CD4-positive, alpha-beta memory T cell (primary cell): Measurements from ENCODE around the gene FIG4. TPM values are rescaled to one million over a fixed set of nuclear protein-coding genes. Genes with fewer than 3 reads are reported as not detected.

ENCODE experiments used
- CTCF ChIA-PET: fragments of 350-600 bp; sonication (Branson Sonifier 250); formaldehyde crosslinking; loops from one replicate; lab custom pipeline; 2021; ENCODE audit warnings: inconsistent platforms; ENCODE audit not compliant: partially characterized antibody; lab: Charles Lee
- POLR2A ChIA-PET: fragments of 350-600 bp; sonication (Branson Sonifier 250); formaldehyde crosslinking; loops from one replicate; lab custom pipeline; 2021; ENCODE audit not compliant: partially characterized antibody; lab: Charles Lee
- DNase-seq, 5 donors: peaks; one replicate each; pipeline versions ENCODE4 v3.0.0 to v3.0.0-alpha.2; 2020 to 2022; ENCODE audit warnings: mixed read lengths in 1 of 5
- H3K27ac ChIP-seq: one replicate; pipeline ENCODE4 v1.7.0; 2013; ENCODE audit warnings: low read depth, low read length
- H3K27me3 ChIP-seq: 2 replicates; pipeline ENCODE4 v1.7.0; 2013; ENCODE audit warnings: mild to moderate bottlenecking, low read length, moderate library complexity; ENCODE audit not compliant: insufficient read depth
- H3K36me3 ChIP-seq: 2 replicates; pipeline ENCODE4 v1.7.0; 2013; ENCODE audit warnings: mild to moderate bottlenecking, low read length, moderate library complexity; ENCODE audit not compliant: insufficient read depth
- H3K4me1 ChIP-seq: 2 replicates; pipeline ENCODE4 v1.7.0; 2013; ENCODE audit warnings: mild to moderate bottlenecking, low read length, moderate library complexity; ENCODE audit not compliant: insufficient read depth
- H3K4me3 ChIP-seq, 2 donors: one replicate each; pipeline ENCODE4 v1.7.0; 2013; ENCODE audit warnings: low read length in 2 of 2, mild to moderate bottlenecking in 1 of 2
- H3K9me3 ChIP-seq, 2 donors: one replicate each; pipeline ENCODE4 v1.7.0; 2013; ENCODE audit warnings: low read length in 2 of 2, control low read depth in 1 of 2; ENCODE audit not compliant: control insufficient read depth in 1 of 2
- H3K27ac Mint-ChIP-seq, 7 donors: one replicate each; pipeline ENCODE4 v1.8.0; 2020 to 2021; ENCODE audit warnings: mixed read lengths in 7 of 7, mild to moderate bottlenecking in 6 of 7, inconsistent platforms in 3 of 7, moderate library complexity in 3 of 7
- H3K27me3 Mint-ChIP-seq, 2 donors: one replicate each; pipeline ENCODE4 v1.8.0; 2020 to 2021; ENCODE audit warnings: mixed read lengths in 2 of 2
- H3K36me3 Mint-ChIP-seq, 2 donors: one replicate each; pipeline ENCODE4 v1.8.0; 2020 to 2021; ENCODE audit warnings: mixed read lengths in 2 of 2, inconsistent platforms in 1 of 2, mild to moderate bottlenecking in 1 of 2
- H3K4me1 Mint-ChIP-seq, 4 donors: one replicate each; pipeline ENCODE4 v1.8.0; 2020 to 2021; ENCODE audit warnings: mixed read lengths in 4 of 4, mild to moderate bottlenecking in 1 of 4
- H3K4me3 Mint-ChIP-seq, 8 donors: one replicate each; pipeline ENCODE4 v1.8.0; 2020 to 2021; ENCODE audit warnings: mixed read lengths in 8 of 8, mild to moderate bottlenecking in 7 of 8, moderate library complexity in 6 of 8, inconsistent platforms in 3 of 8
- H3K9me3 Mint-ChIP-seq, 8 donors: one replicate each; pipeline ENCODE4 v1.8.0; 2020 to 2021; ENCODE audit warnings: mixed read lengths in 8 of 8, mild to moderate bottlenecking in 5 of 8, inconsistent platforms in 3 of 8, moderate library complexity in 1 of 8
- intact Hi-C: fragments of 100-400 bp; cut with micrococcal nuclease; formaldehyde crosslinking; loops from one replicate; pipeline ENCODE4 v1.15.1; 2023
- polyA plus RNA-seq, 2 donors: library from polyadenylated mRNA; unstranded; fragments of 300-500 nt; fragmentation: Illumina TruSeq; gene quantifications; one replicate each; pipeline ENCODE4 v1.2.3, GENCODE V29; 2021
- total RNA-seq, 2 experiments: library from RNA; stranded (reverse); gene quantifications; one replicate each; pipeline ENCODE4 v1.2.3, GENCODE V29; 2021

FIG4 gene
- total and polyA plus RNA-seq, 4 experiments from 2014 or later, result 14.4 to 28.5 (median 15.6) TPM

GRCh38 chr6:109870089-109870410, 179.0 kb downstream of the FIG4 start:
- no peaks in the 10 kb centered on the region for H3K27me3 ChIP-seq
- no peaks in the 10 kb centered on the region for H3K4me1 Mint-ChIP-seq
- no peak overlapping the region for H3K4me3 ChIP-seq
- no peaks in the 10 kb centered on the region for H3K36me3 ChIP-seq
- no peak overlapping the region for H3K27ac Mint-ChIP-seq
- H3K36me3 Mint-ChIP-seq, result no peaks in the 10 kb centered on the region
- H3K27me3 Mint-ChIP-seq, result peaks cover 5 to 17% of the 10 kb centered on the region in 2 donors
- POLR2A ChIA-PET, result no interaction called here
- DNase-seq, result no peak
- H3K9me3 Mint-ChIP-seq, result peaks cover 0 to 2% (median 0%) of the 10 kb centered on the region in 8 donors
- CTCF ChIA-PET, result no interaction called here
- H3K9me3 ChIP-seq, result no peaks in the 10 kb centered on the region
- H3K4me1 ChIP-seq, result no peaks in the 10 kb centered on the region
- H3K4me3 Mint-ChIP-seq, result no peak overlapping the region
- intact Hi-C loops, result no loop called here
- H3K27ac ChIP-seq, result no peak overlapping the region

GRCh38 chr6:109872549-109872948, 181.5 kb downstream of the FIG4 start:
- ChIA-PET CTCF (interaction anchor here (0.7 kb wide), 1 partner anchor 447 kb away, joined by 3 read pairs; no protein-coding TSS in a partner anchor), POLR2A (no interaction called here)
- Mint-ChIP-seq H3K4me3 (no peak overlapping the region), H3K36me3 (no peaks in the 10 kb centered on the region), H3K27ac (no peak overlapping the region), H3K27me3 (peaks cover 6 to 14% of the 10 kb centered on the region in 2 donors), H3K4me1 (no peaks in the 10 kb centered on the region), H3K9me3 (peaks cover 0 to 2% (median 0%) of the 10 kb centered on the region in 8 donors)
- H3K4me1 ChIP-seq, result no peaks in the 10 kb centered on the region
- H3K4me3 ChIP-seq, result no peak overlapping the region
- no peaks in the 10 kb centered on the region for H3K27me3 ChIP-seq
- intact Hi-C loops, result no loop called here
- no peaks in the 10 kb centered on the region for H3K36me3 ChIP-seq
- no peak overlapping the region for H3K27ac ChIP-seq
- DNase-seq, result no peak
- H3K9me3 ChIP-seq, result no peaks in the 10 kb centered on the region

- no peaks in the 10 kb centered on the region for H3K9me3 ChIP-seq
- peaks cover 0 to 2% (median 0%) of the 10 kb centered on the region in 8 donors for H3K9me3 Mint-ChIP-seq
- H3K36me3 Mint-ChIP-seq, result no peaks in the 10 kb centered on the region
- H3K27me3 Mint-ChIP-seq, result peaks cover 6 to 16% of the 10 kb centered on the region in 2 donors
- no peak overlapping the region for H3K4me3 ChIP-seq
- POLR2A ChIA-PET, result no interaction called here
- intact Hi-C loops, result no loop called here
- CTCF ChIA-PET, result no interaction called here
- no peak overlapping the region for H3K27ac ChIP-seq
- H3K4me3 Mint-ChIP-seq, result no peak overlapping the region
- H3K4me1 Mint-ChIP-seq, result no peaks in the 10 kb centered on the region
- no peaks in the 10 kb centered on the region for H3K27me3 ChIP-seq
- H3K27ac Mint-ChIP-seq, result no peak overlapping the region
- no peaks in the 10 kb centered on the region for H3K4me1 ChIP-seq
- no peak for DNase-seq
- no peaks in the 10 kb centered on the region for H3K36me3 ChIP-seq
These were observed 182.0 kb downstream of the FIG4 start for GRCh38 chr6:109872968-109873545.

GRCh38 chr6:109874086-109874485, 183.0 kb downstream of the FIG4 start:
- H3K36me3 Mint-ChIP-seq, result no peaks in the 10 kb centered on the region

GRCh38 chr6:109874621-109875020, 183.5 kb downstream of the FIG4 start:
- H3K4me3 ChIP-seq, result no peak overlapping the region
- H3K27ac Mint-ChIP-seq, result no peak overlapping the region
- no peaks in the 10 kb centered on the region for H3K4me1 ChIP-seq
- peaks cover 6 to 14% of the 10 kb centered on the region in 2 donors for H3K27me3 Mint-ChIP-seq
- DNase-seq, result no peak
- no peaks in the 10 kb centered on the region for H3K4me1 Mint-ChIP-seq
- no peak overlapping the region for H3K4me3 Mint-ChIP-seq
- H3K9me3 ChIP-seq, result no peaks in the 10 kb centered on the region
- POLR2A ChIA-PET, result no interaction called here
- peaks cover 0 to 2% (median 0%) of the 10 kb centered on the region in 8 donors for H3K9me3 Mint-ChIP-seq
- no peaks in the 10 kb centered on the region for H3K36me3 Mint-ChIP-seq
- no peaks in the 10 kb centered on the region for H3K27me3 ChIP-seq
- H3K36me3 ChIP-seq, result no peaks in the 10 kb centered on the region
- CTCF ChIA-PET, result interaction anchor here (0.8 to 1.2 kb wide), 2 partner anchors 10 to 165 kb away, joined by 3 to 4 read pairs; no protein-coding TSS in a partner anchor
- intact Hi-C loops, result no loop called here
- H3K27ac ChIP-seq, result no peak overlapping the region

More at GRCh38 chr6:109874086-109874485, 183.0 kb downstream of the FIG4 start:
- Histone ChIP-seq H3K9me3 (no peaks in the 10 kb centered on the region), H3K4me1 (no peaks in the 10 kb centered on the region), H3K27me3 (no peaks in the 10 kb centered on the region), H3K36me3 (no peaks in the 10 kb centered on the region), H3K4me3 (no peak overlapping the region), H3K27ac (no peak overlapping the region)
- intact Hi-C loops, result no loop called here
- H3K27ac Mint-ChIP-seq, result no peak overlapping the region
- ChIA-PET CTCF (no interaction called here), POLR2A (no interaction called here)
- peaks cover 7 to 16% of the 10 kb centered on the region in 2 donors for H3K27me3 Mint-ChIP-seq
- no peaks in the 10 kb centered on the region for H3K4me1 Mint-ChIP-seq
- H3K9me3 Mint-ChIP-seq, result peaks cover 0 to 2% (median 0%) of the 10 kb centered on the region in 8 donors
- H3K4me3 Mint-ChIP-seq, result no peak overlapping the region
- no peak for DNase-seq

Other genes with a start within 250 kb of the FIG4 start
- gene MICAL1, start 235.5 kb upstream of the FIG4 start, total RNA-seq, result 10 to 100 TPM; 76.5 to 79.3 TPM
- gene MICAL1, start 235.5 kb upstream of the FIG4 start, polyA plus RNA-seq, result 10 to 100 TPM in 1 of 2 donors, 1 to 10 TPM in 1; 9.0 to 23.5 TPM
- gene ZBTB24, start 208.1 kb upstream of the FIG4 start, total RNA-seq, result 10 to 100 TPM; 27.2 to 28.4 TPM
- 10 to 100 TPM in 1 of 2 donors, 1 to 10 TPM in 1; 8.5 to 11.5 TPM for gene ZBTB24, start 208.1 kb upstream of the FIG4 start, polyA plus RNA-seq
- gene AK9, start 94 bp upstream of the FIG4 start, total RNA-seq, result 10 to 100 TPM; 15.6 to 18.4 TPM
- 1 to 10 TPM; 5.1 to 9.3 TPM for gene AK9, start 94 bp upstream of the FIG4 start, polyA plus RNA-seq